HG02943 (cell line): ENCODE data around the gene SIRPD.
"Not testable (repeated sequence)": the region's sequence is repeated elsewhere in the genome, so short reads cannot be mapped to it uniquely, and the experiment has no call there.

Source experiments
- ATAC-seq: cut with Tn5 transposase; IDR thresholded peaks from one replicate; pipeline ENCODE4 v1.9.1; 2021; ENCODE audit warnings: mild to moderate bottlenecking, low read depth, moderate library complexity; ENCODE audit not compliant: unreplicated experiment

The SIRPD gene

GRCh38 chr20:1557605-1558004 lies at the start of gene SIRPD:
TSS of gene SIRPD (minus strand) at chr20:1557705. CDS start at chr20:1557653, 52 bp downstream.
- no peak for ATAC-seq

GRCh38 chr20:1600736-1601135 lies 43.2 kb upstream of the SIRPD start:
- ATAC-seq = no peak

- no peak for ATAC-seq
Observed at GRCh38 chr20:1595333-1595732, 37.8 kb upstream of the SIRPD start.

- ATAC-seq = no peak
Observed at GRCh38 chr20:1588533-1589460, 31.3 kb upstream of the SIRPD start.

- ATAC-seq = no peak
Observed at GRCh38 chr20:1587781-1588532, 30.5 kb upstream of the SIRPD start.

- no peak for ATAC-seq
Observed at GRCh38 chr20:1579488-1579887, 22.0 kb upstream of the SIRPD start.

- ATAC-seq = no peak
Observed at GRCh38 chr20:1577906-1578305, 20.4 kb upstream of the SIRPD start.

GRCh38 chr20:1577313-1577712 lies 19.8 kb upstream of the SIRPD start:
- not testable (repeated sequence) for ATAC-seq

GRCh38 chr20:1576641-1577040 lies 19.1 kb upstream of the SIRPD start:
- no peak for ATAC-seq

- ATAC-seq = not testable (repeated sequence)
Observed at GRCh38 chr20:1576003-1576402, 18.5 kb upstream of the SIRPD start.

GRCh38 chr20:1571583-1571982 lies 14.1 kb upstream of the SIRPD start:
- not testable (repeated sequence) for ATAC-seq

- ATAC-seq = no peak
Observed at GRCh38 chr20:1569415-1569881, 11.9 kb upstream of the SIRPD start.

GRCh38 chr20:1568163-1568490 lies 10.6 kb upstream of the SIRPD start:
- ATAC-seq = no peak

GRCh38 chr20:1567392-1568162 lies 10.1 kb upstream of the SIRPD start:
- ATAC-seq = no peak

GRCh38 chr20:1566701-1567100 lies 9.2 kb upstream of the SIRPD start:
- ATAC-seq = no peak

- no peak for ATAC-seq
Observed at GRCh38 chr20:1565461-1565860, 8.0 kb upstream of the SIRPD start.

- ATAC-seq = no peak
Observed at GRCh38 chr20:1563598-1563997, 6.1 kb upstream of the SIRPD start.

GRCh38 chr20:1562622-1563021 lies 5.1 kb upstream of the SIRPD start:
- no peak for ATAC-seq

GRCh38 chr20:1561350-1561749 lies 3.8 kb upstream of the SIRPD start:
- no peak for ATAC-seq

- no peak for ATAC-seq
Observed at GRCh38 chr20:1555952-1556351, 1.6 kb downstream of the SIRPD start.
